D341Med (cell line): ENCODE results near the gene CDK5RAP3.
A peak's percentile ranks its signal among the peaks of the same experiment; 100 is the strongest.

Source experiments
- DNase-seq: peaks from one replicate; pipeline ENCODE4 v3.0.0; 2012; ENCODE audit warnings: low spot score

The CDK5RAP3 gene

GRCh38 chr17:48025040-48025903, 54.4 kb downstream of the CDK5RAP3 start:
- DNase-seq, result peak; percentile 99

- DNase-seq, result no peak
These were observed 55.1 kb downstream of the CDK5RAP3 start for GRCh38 chr17:48025904-48026501.

- peak; percentile 93 for DNase-seq
These were observed 55.8 kb downstream of the CDK5RAP3 start for GRCh38 chr17:48026502-48027321.

GRCh38 chr17:48027322-48027981, 56.5 kb downstream of the CDK5RAP3 start:
- no peak for DNase-seq

- DNase-seq, result no peak
These were observed 57.8 kb downstream of the CDK5RAP3 start for GRCh38 chr17:48028736-48029135.

- DNase-seq, result no peak
These were observed 59.6 kb downstream of the CDK5RAP3 start for GRCh38 chr17:48030531-48030930.
